ENCODE results near the gene CMC4.

CMC4 gene

DNA sequence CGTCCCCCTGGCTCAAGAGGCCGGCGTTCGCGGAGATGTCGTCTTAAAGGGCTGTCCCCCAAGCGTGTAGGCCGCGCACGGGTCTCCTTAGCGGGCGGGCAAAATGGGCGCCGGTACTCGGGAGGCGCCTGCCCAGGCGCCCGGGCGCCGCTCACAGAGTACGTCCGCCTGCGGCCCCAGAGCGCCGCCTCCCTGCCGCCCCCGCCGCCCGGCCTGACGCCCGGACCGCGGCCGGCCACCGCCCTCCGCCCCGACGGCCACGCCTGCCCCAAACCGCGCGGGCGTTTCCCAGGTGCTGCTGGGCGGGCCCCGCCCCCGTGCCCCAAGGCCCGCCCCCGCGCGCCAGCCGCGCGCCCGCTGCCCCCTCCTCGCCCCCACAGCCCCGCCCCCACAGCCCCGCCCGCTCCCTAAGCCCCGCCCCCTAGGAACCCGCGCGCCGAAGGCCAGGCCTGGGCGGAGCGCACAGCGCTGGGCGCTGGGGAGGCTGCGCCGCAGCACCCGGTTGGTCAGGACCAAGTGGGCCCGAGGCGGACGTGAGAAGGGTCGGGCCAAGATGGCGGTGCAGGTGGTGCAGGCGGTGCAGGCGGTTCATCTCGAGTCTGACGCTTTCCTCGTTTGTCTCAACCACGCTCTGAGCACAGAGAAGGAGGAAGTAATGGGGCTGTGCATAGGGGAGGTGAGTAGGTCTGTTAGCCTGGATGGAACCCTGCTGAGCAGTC, at the start of gene CMC4, which contains the start of the genes BRCC3 and MTCP1:
Gene CMC4, minus strand, starts transcription at position 162 of the 719 bp plus-strand sequence. CDS start 7,113 bp downstream, outside the sequence.
Gene BRCC3, plus strand, starts transcription at position 534 of the 719 bp plus-strand sequence. Its CDS starts 20 bp downstream, at position 554.
Gene MTCP1, minus strand, starts transcription at position 162 of the 719 bp plus-strand sequence. CDS start 5,126 bp downstream, outside the sequence.
- peak; percentile 81 for DNase-seq (ENCODE audit: low spot score)

GRCh38 chrX:155115174-155115819, 44.4 kb upstream of the CMC4 start:
- no peak for DNase-seq (ENCODE audit: low spot score)

- no peak for DNase-seq (ENCODE audit: low spot score)
These were observed 42.2 kb upstream of the CMC4 start for GRCh38 chrX:155113097-155113496.

DNA sequence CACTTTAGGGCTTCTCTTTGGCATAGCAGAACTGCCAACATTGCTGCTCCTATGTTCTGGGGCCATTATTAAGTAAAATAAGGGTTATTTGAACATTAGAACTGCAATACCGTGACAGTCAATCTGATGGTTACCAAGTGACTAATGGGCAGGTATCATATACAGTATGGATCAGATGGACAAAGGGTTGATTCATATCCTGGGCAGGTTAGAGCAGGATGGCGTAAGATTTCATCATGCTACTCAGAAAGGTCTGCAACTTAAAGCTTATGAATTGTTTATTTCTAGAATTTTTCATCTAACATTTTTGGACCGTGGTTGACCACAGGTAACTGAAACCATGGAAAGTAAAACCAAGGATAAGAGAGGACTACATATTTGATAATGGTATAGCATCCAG, 41.2 kb upstream of the CMC4 start:
- DNase-seq (ENCODE audit: low spot score) = no peak

- DNase-seq (ENCODE audit: low spot score) = peak; percentile 1
These were observed 37.5 kb upstream of the CMC4 start for GRCh38 chrX:155108427-155108826.

DNA sequence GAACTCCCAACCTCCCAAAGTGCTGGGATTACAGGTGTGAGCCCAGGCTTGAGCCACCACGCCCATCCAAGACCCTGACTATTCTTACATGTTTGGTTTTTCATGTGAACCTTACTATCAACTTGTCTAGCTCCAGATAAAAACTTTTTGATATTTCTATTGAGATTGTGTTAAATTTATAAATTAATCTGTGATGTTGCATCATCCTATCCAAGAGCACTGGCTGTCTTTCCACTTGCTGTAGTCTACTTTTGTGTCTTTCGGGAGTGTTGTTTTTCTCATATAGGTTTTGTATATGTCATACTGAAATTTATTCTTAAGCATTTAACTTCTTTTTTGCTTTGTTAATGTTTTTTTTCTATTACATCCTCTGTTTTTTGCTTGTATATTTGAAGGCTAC, 35.0 kb upstream of the CMC4 start:
- no peak for DNase-seq (ENCODE audit: low spot score)

DNA sequence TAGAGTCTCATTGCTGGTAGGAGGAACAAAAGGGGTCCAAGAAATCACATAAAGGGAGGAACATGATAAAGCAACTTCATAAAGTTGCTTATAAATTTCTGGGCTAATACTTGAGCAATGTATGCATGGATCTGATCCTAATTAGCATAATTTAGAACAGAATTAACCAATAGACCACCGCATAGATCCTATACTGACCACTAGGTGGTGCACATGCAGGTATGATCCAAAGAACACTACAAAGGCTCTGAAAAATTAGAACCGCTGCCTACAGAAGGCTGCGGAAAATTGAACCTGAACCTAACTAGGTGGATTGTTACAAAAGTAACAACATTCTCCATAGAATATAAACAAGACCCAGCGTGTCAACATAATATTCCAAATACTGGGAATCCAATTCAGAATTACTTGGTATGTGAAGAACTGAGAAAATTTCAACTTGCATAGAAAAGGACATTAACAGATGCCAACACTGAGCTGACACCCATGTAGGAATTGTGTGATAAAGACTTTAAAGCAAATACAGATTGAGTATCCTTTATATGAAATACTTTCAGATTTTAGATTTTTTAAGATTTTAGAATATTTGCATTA, 23.6 kb upstream of the CMC4 start:
- DNase-seq (ENCODE audit: low spot score) = peak; percentile 29

GRCh38 chrX:155086961-155087735, 16.2 kb upstream of the CMC4 start:
- no peak for DNase-seq (ENCODE audit: low spot score)

DNA sequence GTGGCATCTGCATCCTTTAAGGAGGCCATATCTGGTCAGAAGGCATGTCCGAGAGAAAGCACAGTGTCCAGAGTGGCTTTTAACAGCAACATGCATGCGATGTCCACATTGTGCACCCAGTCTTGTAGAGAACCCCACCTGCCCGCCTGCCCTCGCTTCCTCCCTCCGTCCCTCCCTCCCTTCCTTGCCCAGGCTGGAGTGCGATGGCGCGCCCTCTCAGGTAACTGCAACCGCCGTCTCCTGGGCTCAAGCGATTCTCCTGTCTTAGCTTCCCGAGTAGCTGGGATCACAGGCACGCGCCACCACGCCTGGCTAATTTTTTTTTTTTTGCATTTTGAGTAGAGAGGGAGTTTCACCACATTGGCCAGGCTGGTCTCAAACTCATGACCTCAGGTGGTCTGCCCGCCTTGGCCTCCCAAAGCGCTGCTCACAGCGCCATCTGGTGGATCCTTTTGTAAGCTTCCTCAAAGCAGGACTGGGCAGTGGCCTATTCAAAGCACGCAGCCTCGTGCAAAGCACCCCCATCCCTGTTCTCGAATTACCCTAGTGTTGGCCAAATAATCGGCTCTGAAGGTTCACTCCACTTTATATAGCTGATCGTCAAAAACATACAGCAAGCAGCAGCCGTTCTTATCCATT, 15.4 kb upstream of the CMC4 start:
- DNase-seq (ENCODE audit: low spot score) = peak; percentile 40

DNA sequence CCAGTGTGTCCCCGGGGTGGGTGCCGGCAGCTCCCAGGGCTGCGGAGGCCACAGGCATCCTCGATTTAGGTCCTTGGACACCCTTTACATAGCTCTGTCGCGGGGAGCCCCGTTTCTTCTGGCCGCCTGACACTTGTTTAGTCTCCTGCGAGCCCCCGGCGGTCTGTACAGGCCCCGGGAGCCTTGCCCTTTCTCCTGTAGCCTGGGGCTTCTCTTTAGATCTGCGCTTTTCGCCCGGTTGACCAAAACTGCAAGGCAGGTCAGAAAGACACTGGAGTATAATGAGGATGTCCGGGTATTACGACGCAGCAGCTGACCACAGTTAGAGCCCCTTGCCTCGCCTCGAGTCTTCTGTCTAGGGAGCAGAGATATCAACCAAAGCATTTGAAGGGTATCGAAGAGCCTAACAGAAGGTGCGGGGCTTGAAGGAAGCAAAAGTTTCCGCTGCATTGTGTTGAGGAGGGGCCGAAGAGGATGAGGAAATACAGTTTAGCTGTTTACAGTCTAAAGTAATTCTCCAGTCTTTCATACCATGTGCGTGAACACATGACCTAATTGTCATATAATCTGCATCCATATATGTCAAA, 851 bp upstream of the CMC4 start:
- no peak for DNase-seq (ENCODE audit: low spot score)

GRCh38 chrX:155070663-155070974, 317 bp downstream of the CMC4 start:
- DNase-seq (ENCODE audit: low spot score) = no peak

DNA sequence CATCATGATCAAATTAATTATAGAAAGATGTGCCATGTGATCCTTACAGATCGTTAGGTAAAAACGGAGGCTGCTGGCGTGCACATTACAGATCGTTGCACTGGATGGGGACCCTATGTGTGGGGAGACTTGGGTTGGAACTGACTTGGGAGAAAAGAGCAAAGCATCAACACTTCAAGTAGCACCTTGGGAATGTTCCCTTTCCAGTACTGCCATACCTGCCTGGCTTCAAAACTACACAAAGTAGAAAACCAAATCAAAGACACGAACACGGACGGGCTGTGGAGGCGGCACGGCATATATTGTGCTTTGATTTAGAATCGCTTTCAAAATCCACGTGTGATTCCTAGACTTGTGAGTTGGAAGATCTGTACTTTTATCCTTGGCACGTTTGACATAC, 898 bp downstream of the CMC4 start:
- DNase-seq (ENCODE audit: low spot score) = no peak

- no peak for DNase-seq (ENCODE audit: low spot score)
These were observed 1.5 kb downstream of the CMC4 start for GRCh38 chrX:155069414-155069813.

DNA sequence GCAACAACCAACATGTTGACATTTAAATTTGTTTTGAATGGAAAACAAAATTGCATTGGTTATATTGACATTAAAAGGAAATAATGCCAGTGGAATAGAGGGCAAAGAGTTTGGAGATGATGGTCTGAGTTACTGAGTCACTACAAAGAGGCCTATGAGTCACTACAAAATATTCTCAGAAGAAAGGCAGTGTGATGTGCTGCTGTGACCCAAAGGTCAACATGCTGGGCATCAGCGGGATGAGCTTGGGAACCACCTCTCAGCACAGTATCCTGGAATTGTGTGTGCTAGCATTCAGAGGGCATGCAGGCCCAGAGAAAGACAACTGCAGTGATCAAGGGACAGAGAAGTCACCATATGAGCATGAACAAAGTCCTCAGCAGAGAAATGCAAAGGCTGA, 2.8 kb downstream of the CMC4 start:
- DNase-seq (ENCODE audit: low spot score) = no peak

- DNase-seq (ENCODE audit: low spot score) = no peak
These were observed 5.8 kb downstream of the CMC4 start for GRCh38 chrX:155065035-155065734.

DNA sequence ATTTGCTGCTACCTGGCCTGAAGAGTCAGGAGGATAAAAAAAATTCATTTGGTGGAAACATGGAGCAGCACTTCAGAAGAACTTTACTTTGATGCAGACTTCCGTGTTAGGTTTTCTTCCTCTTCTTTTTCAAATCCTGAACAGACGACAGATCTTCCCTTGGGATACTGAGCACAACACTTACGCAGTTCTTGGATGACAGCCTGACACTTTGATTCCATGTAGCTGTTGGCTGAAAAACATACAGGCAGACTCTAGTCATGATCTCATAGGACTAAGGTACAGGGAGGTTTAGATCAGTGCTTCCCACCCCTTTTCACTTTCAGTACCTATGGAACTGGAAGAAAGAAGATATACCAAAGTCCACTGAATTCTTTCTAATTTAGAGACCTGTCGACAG, 9.2 kb downstream of the CMC4 start:
- no peak for DNase-seq (ENCODE audit: low spot score)

DNA sequence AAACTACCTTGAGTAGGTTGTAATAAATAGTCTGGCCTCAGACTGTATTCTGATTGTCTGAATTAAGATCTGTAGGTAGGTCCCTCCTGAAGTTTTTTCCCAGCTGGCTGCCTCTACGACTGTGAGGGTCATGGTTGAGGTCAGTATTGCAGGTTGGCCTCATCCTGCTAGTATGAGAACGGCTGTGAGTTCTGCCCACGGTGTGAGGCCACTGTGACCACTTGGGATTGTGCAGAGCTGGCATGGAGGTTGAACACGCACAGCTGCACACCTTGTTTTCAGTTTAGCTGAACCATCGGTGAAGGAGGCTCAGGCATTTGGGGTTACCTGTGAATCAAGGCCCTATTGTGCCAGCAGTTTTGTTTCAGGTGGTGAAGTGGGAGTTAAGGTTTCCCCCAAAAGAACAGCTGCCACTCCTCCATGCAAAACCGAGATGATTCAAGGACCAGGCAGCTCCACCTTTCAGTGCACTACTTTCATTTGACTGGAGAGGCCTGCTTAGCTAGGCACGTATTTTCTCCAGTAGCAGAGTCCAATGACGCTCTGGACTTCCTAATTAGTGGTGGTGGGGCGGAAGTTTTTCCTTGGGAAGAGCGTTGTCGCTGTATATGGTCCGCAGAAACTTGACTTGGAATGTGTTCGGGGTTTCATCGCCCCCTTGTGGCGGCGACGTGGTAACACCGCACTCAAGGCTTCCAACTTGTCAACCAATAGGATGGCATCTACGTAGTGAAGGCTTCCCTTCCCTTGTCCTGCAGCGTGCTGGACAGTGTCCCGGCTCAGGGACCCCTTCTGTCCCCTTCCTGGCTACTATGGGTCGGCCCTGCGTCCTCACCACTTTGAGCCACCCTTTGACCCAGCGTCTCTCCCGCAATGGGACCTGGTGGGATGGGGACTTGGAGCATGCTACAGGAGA, 13.8 kb downstream of the CMC4 start:
- DNase-seq (ENCODE audit: low spot score) = peak; percentile 56

- peak; percentile 19 for DNase-seq (ENCODE audit: low spot score)
These were observed 14.5 kb downstream of the CMC4 start for GRCh38 chrX:155056471-155056870.

- no peak for DNase-seq (ENCODE audit: low spot score)
These were observed 15.4 kb downstream of the CMC4 start for GRCh38 chrX:155055494-155055893.

GRCh38 chrX:155054255-155054654, 16.7 kb downstream of the CMC4 start:
- no peak for DNase-seq (ENCODE audit: low spot score)

Data from activated CD4-positive, alpha-beta T cell treated with anti-CD3 and anti-CD28 coated beads, Interleukin-2, Interleukin-4, amounts not matched to agents 100 ng/mL and 50 ng/mL, durations not matched to agents 16 hours and 8 hours (primary cell).